ENCODE measurements around the gene TTC3.

Gene TTC3

GRCh38 chr21:37226041-37226920 lies 153.2 kb downstream of the TTC3 start:
- DNase-seq (ENCODE audit: low spot score) = no peak

- no peak for DNase-seq (ENCODE audit: low spot score)
These were observed 154.3 kb downstream of the TTC3 start for GRCh38 chr21:37227071-37228002.

- no peak for DNase-seq (ENCODE audit: low spot score)
These were observed 154.9 kb downstream of the TTC3 start for GRCh38 chr21:37228003-37228400.

GRCh38 chr21:37230632-37231248 lies 157.7 kb downstream of the TTC3 start:
- DNase-seq (ENCODE audit: low spot score) = no peak

- no peak for DNase-seq (ENCODE audit: low spot score)
These were observed 158.2 kb downstream of the TTC3 start for GRCh38 chr21:37231249-37231645.

GRCh38 chr21:37231671-37232070 lies 158.6 kb downstream of the TTC3 start:
- DNase-seq (ENCODE audit: low spot score) = no peak

- DNase-seq (ENCODE audit: low spot score) = no peak
These were observed 159.4 kb downstream of the TTC3 start for GRCh38 chr21:37232274-37233018.

GRCh38 chr21:37233551-37234146 lies 160.6 kb downstream of the TTC3 start:
- DNase-seq (ENCODE audit: low spot score) = no peak

- DNase-seq (ENCODE audit: low spot score) = no peak
These were observed 164.3 kb downstream of the TTC3 start for GRCh38 chr21:37237346-37237745.

- DNase-seq (ENCODE audit: low spot score) = no peak
These were observed 164.7 kb downstream of the TTC3 start for GRCh38 chr21:37237764-37238163.

- no peak for DNase-seq (ENCODE audit: low spot score)
These were observed 167.9 kb downstream of the TTC3 start for GRCh38 chr21:37240978-37241377.

- no peak for DNase-seq (ENCODE audit: low spot score)
These were observed 168.4 kb downstream of the TTC3 start for GRCh38 chr21:37241426-37241825.

- no peak for DNase-seq (ENCODE audit: low spot score)
These were observed 170.9 kb downstream of the TTC3 start for GRCh38 chr21:37243961-37244360.

- no peak for DNase-seq (ENCODE audit: low spot score)
These were observed 171.5 kb downstream of the TTC3 start for GRCh38 chr21:37244501-37245095.

GRCh38 chr21:37245151-37245550 lies 172.1 kb downstream of the TTC3 start:
- no peak for DNase-seq (ENCODE audit: low spot score)

GRCh38 chr21:37248298-37248697 lies 175.2 kb downstream of the TTC3 start:
- no peak for DNase-seq (ENCODE audit: low spot score)

GRCh38 chr21:37249112-37249904 lies 176.3 kb downstream of the TTC3 start:
- DNase-seq (ENCODE audit: low spot score) = no peak

GRCh38 chr21:37251294-37251634 lies 178.2 kb downstream of the TTC3 start:
- DNase-seq (ENCODE audit: low spot score) = no peak
